MM.1S (cell line): ENCODE measurements around the gene PRG3.
"Not testable (repeated sequence)": the region's sequence is repeated elsewhere in the genome, so short reads cannot be mapped to it uniquely, and the experiment has no call there.

Experiments
- DNase-seq: peaks from one replicate; pipeline ENCODE4 v3.0.0-alpha.2; 2015
- H2AFZ ChIP-seq: fragments of 300-600 bp; sonication (generic); 2 replicates; pipeline ENCODE4 v1.6.0; 2016; ENCODE audit warnings: antibody characterized with exemption, low read length
- H3F3A ChIP-seq: fragments of 300-600 bp; sonication (generic); 2 replicates; pipeline ENCODE4 v1.6.1; 2016; ENCODE audit warnings: mild to moderate bottlenecking, antibody characterized with exemption, low read length, moderate library complexity, mixed read lengths; ENCODE audit not compliant: insufficient read depth
- H3K27ac ChIP-seq: fragments of 300-600 bp; sonication (generic); 2 replicates; pipeline ENCODE4 v1.5.1; 2016; ENCODE audit warnings: mild to moderate bottlenecking, low read length
- H3K27me3 ChIP-seq: fragments of 300-600 bp; sonication (generic); replicated peaks from 2 replicates; pipeline ENCODE4 v1.6.0; 2016; ENCODE audit warnings: low read length; ENCODE audit not compliant: insufficient read depth
- H3K36me3 ChIP-seq: fragments of 300-600 bp; sonication (generic); replicated peaks from 2 replicates; pipeline ENCODE4 v1.6.1; 2016; ENCODE audit warnings: mild to moderate bottlenecking, low read length, mixed read lengths; ENCODE audit not compliant: insufficient read depth
- H3K4me1 ChIP-seq: fragments of 300-600 bp; sonication (generic); 2 replicates; pipeline ENCODE4 v1.6.1; 2016; ENCODE audit warnings: low read length, mixed read lengths
- H3K4me2 ChIP-seq: fragments of 300-600 bp; sonication (generic); 2 replicates; pipeline ENCODE4 v1.6.0; 2016; ENCODE audit warnings: low read depth, low read length
- H3K4me3 ChIP-seq: fragments of 300-600 bp; sonication (generic); 2 replicates; pipeline ENCODE4 v1.5.1; 2016; ENCODE audit warnings: low read length, mixed read lengths
- H3K79me2 ChIP-seq: fragments of 300-600 bp; sonication (generic); 2 replicates; pipeline ENCODE4 v1.6.1; 2016; ENCODE audit warnings: mixed run types, low read length, mixed read lengths
- H3K9ac ChIP-seq: fragments of 300-600 bp; sonication (generic); 2 replicates; pipeline ENCODE4 v1.6.1; 2016; ENCODE audit warnings: low read length, mixed read lengths
- H3K9me2 ChIP-seq: fragments of 300-600 bp; sonication (generic); replicated peaks from 2 replicates; pipeline ENCODE4 v1.6.1; 2016; ENCODE audit warnings: mild to moderate bottlenecking, low read length, mixed read lengths; ENCODE audit not compliant: insufficient read depth
- H3K9me3 ChIP-seq: fragments of 300-600 bp; sonication (generic); replicated peaks from 2 replicates; pipeline ENCODE4 v1.6.1; 2016; ENCODE audit warnings: mild to moderate bottlenecking, low read length, mixed read lengths; ENCODE audit not compliant: insufficient read depth
- H4K20me1 ChIP-seq: fragments of 300-600 bp; sonication (generic); 2 replicates; pipeline ENCODE4 v1.6.1; 2016; ENCODE audit warnings: mild to moderate bottlenecking, low read length, moderate library complexity, mixed read lengths; ENCODE audit not compliant: insufficient read depth
- EZH2 ChIP-seq: fragments of 300-600 bp; sonication (generic); optimal IDR thresholded peaks from 2 replicates; pipeline ENCODE3; 2017; ENCODE audit warnings: low read depth, mild to moderate bottlenecking, antibody characterized with exemption, low read length, mixed read lengths
- EZH2phosphoT487 ChIP-seq: fragments of 300-600 bp; sonication (generic); IDR thresholded peaks from 2 replicates; pipeline ENCODE4 v1.6.1; 2018; ENCODE audit warnings: antibody characterized with exemption, low read length
- TF ChIP-seq, protein P1 (sequence below): fragments of 300-600 bp; sonication (generic); IDR thresholded peaks from 2 replicates; pipeline ENCODE4 v1.5.1; 2016; ENCODE audit warnings: antibody characterized with exemption, low read length, mixed read lengths

Gene PRG3

GRCh38 chr11:57364851-57365660, 15.9 kb downstream of the PRG3 start:
- Histone ChIP-seq H3K4me2 (no peak overlapping the region), H3K79me2 (no peaks in the 10 kb centered on the region), H3K36me3 (no peaks in the 10 kb centered on the region), H3K9me3 (no peaks in the 10 kb centered on the region), H3K9ac (no peak overlapping the region), H3K9me2 (no peaks in the 10 kb centered on the region), H2AFZ (no peak overlapping the region), H3K27me3 (no peaks in the 10 kb centered on the region), H3K4me3 (no peak overlapping the region), H3F3A (no peaks in the 10 kb centered on the region), H3K4me1 (no peaks in the 10 kb centered on the region), H4K20me1 (no peaks in the 10 kb centered on the region), H3K27ac (no peak overlapping the region)
- DNase-seq = no peak
- TF ChIP-seq, protein P1, sequence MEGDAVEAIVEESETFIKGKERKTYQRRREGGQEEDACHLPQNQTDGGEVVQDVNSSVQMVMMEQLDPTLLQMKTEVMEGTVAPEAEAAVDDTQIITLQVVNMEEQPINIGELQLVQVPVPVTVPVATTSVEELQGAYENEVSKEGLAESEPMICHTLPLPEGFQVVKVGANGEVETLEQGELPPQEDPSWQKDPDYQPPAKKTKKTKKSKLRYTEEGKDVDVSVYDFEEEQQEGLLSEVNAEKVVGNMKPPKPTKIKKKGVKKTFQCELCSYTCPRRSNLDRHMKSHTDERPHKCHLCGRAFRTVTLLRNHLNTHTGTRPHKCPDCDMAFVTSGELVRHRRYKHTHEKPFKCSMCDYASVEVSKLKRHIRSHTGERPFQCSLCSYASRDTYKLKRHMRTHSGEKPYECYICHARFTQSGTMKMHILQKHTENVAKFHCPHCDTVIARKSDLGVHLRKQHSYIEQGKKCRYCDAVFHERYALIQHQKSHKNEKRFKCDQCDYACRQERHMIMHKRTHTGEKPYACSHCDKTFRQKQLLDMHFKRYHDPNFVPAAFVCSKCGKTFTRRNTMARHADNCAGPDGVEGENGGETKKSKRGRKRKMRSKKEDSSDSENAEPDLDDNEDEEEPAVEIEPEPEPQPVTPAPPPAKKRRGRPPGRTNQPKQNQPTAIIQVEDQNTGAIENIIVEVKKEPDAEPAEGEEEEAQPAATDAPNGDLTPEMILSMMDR = no peak
- TF ChIP-seq EZH2phosphoT487 = no peak
- no peak for TF ChIP-seq EZH2

DNA sequence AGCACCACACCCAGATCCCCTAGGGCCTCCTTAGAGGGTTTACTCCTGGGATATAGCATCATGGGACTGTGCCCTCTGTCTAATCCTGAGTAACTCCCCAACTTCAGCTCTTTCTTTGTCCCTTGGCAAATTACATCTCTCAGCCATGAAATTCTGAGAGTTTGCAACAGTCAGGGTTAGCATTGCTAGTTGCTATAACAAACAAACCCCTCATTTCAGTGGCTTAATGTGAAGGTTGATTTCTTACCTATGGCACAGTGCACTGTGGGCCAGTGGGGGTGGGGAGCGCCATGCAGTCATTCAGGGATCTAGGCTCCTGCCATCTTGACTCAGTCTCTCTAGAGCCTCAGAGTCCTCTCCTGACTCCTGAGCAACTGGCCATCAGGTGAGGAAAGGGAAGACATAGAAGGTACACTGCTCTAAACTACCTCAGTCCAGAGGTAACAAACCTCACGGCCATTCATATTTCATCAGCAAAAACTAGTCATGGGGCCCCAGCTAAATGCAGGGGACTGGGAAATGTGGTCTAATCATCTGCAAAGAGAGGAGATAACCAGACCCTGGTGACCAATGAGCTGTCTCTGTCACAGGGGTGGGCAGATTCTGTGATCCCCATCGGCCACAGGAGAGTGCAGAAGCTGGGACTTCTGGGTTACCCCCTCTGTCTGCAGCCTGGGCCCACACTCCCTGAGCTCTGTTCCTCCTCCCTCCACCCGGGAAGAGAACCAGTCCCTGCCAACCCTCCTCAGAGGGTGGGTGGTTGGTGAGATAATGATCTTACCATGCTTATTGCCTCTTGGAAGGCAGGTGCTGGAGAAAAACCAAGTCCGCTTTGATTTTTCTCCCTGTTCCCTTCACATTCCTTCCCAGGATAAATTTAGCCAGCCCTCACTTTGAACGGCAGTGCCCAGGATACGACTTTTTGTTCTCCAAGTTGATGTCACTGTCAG, 17.5 kb downstream of the PRG3 start:
- Histone ChIP-seq H2AFZ (no peak overlapping the region), H3K27ac (no peak overlapping the region), H3K4me2 (no peak overlapping the region), H3K9me3 (no peaks in the 10 kb centered on the region), H3K4me1 (no peaks in the 10 kb centered on the region), H3K79me2 (no peaks in the 10 kb centered on the region), H3K27me3 (no peaks in the 10 kb centered on the region), H3K36me3 (no peaks in the 10 kb centered on the region), H3K9me2 (no peaks in the 10 kb centered on the region), H3F3A (no peaks in the 10 kb centered on the region), H3K9ac (no peak overlapping the region), H4K20me1 (no peaks in the 10 kb centered on the region), H3K4me3 (no peak overlapping the region)
- no peak for DNase-seq
- TF ChIP-seq EZH2phosphoT487 (no peak), EZH2 (no peak)
- TF ChIP-seq, protein P1 = no peak

DNA sequence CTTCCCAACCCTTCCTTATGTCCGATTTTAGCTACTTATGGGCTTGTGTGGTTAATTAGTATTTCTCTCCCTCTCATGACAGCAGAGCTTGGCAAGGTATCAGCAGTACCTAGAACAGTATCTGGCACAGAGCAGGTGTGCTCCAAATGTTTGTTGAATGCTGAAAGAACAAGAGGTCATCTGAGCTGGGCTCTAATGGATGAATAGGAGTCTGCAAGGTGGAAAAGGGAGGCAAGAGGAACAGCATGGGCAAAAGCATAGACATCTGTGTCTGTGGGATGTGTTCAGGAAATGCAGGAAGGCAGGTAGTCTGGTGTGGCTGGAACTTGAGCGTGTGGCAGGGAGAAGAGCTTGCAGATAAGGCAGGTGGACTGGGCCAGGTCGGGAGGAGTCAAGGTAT, 19.0 kb downstream of the PRG3 start:
- TF ChIP-seq, protein P1 = no peak
- TF ChIP-seq EZH2phosphoT487 (no peak), EZH2 (no peak)
- Histone ChIP-seq H3F3A (no peaks in the 10 kb centered on the region), H3K4me3 (no peak overlapping the region), H3K27ac (no peak overlapping the region), H3K9me2 (no peaks in the 10 kb centered on the region), H3K4me2 (no peak overlapping the region), H3K79me2 (no peaks in the 10 kb centered on the region), H3K9ac (no peak overlapping the region), H3K36me3 (no peaks in the 10 kb centered on the region), H3K4me1 (no peaks in the 10 kb centered on the region), H3K9me3 (no peaks in the 10 kb centered on the region), H4K20me1 (no peaks in the 10 kb centered on the region), H2AFZ (no peak overlapping the region), H3K27me3 (no peaks in the 10 kb centered on the region)
- no peak for DNase-seq

DNA sequence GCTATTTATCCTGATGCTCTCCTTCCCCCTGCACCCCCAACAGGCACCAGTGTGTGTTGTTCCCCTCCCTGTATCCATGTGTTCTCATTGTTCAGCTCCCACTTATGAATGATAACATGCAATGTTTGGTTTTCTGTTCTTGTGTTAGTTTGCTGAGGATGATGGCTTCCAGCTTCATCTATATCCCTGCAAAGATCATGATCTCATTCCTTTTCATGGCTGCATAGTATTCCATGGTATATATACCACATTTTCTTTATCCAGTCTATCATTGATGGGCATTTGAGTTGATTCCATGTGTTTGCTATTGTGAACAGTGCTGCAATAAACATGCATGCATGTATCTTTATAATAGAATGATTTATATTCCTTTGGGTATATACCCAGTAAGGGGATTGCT, 19.5 kb downstream of the PRG3 start:
- H3K79me2 ChIP-seq, H3K9ac ChIP-seq, H3K4me1 ChIP-seq, H3K4me3 ChIP-seq, H3K9me3 ChIP-seq, H4K20me1 ChIP-seq, H3K9me2 ChIP-seq, H3K27ac ChIP-seq, H3F3A ChIP-seq, DNase-seq, H3K36me3 ChIP-seq, H2AFZ ChIP-seq, H3K27me3 ChIP-seq, H3K4me2 ChIP-seq: not testable (repeated sequence)
